Central memory CD8-positive, alpha-beta T cell (primary cell): ENCODE data around the gene LINC00632.
"Not testable (repeated sequence)": the region's sequence is repeated elsewhere in the genome, so short reads cannot be mapped to it uniquely, and the experiment has no call there.

Source experiments
- ATAC-seq: fragments of 150-1000 bp; cut with Tn5 transposase; replicated peaks from 2 replicates; pipeline ENCODE4 v1.10.0; 2022; ENCODE audit warnings: mild to moderate bottlenecking, moderate FRiP score, moderate number of reproducible peaks; ENCODE audit not compliant: poor library complexity, severe bottlenecking; ENCODE audit errors: extremely low read depth
- DNase-seq, 2 donors: peaks; one replicate each; pipeline ENCODE4 v3.0.0; 2021; ENCODE audit warnings: low spot score in 2 of 2
- H3K27ac Mint-ChIP-seq: one replicate; pipeline ENCODE4 v1.8.0; 2022; ENCODE audit warnings: low read depth, mild to moderate bottlenecking, moderate library complexity, mixed read lengths
- H3K27me3 Mint-ChIP-seq: one replicate; pipeline ENCODE4 v1.8.0; 2022; ENCODE audit warnings: mixed read lengths
- H3K36me3 Mint-ChIP-seq: one replicate; pipeline ENCODE4 v1.8.0; 2022; ENCODE audit warnings: mild to moderate bottlenecking, moderate library complexity, mixed read lengths; ENCODE audit not compliant: insufficient read depth
- H3K4me1 Mint-ChIP-seq: one replicate; pipeline ENCODE4 v1.8.0; 2022; ENCODE audit warnings: mixed read lengths
- H3K4me3 Mint-ChIP-seq: one replicate; pipeline ENCODE4 v1.8.0; 2022; ENCODE audit warnings: mild to moderate bottlenecking, moderate library complexity, mixed read lengths
- H3K9me3 Mint-ChIP-seq: one replicate; pipeline ENCODE4 v1.8.0; 2022; ENCODE audit warnings: mixed read lengths

The LINC00632 gene

GRCh38 chrX:140709421-140709846, at the start of gene LINC00632:
LINC00632 (plus strand) TSS chrX:140709759.
- no peaks in the 10 kb centered on the region for H3K27me3 Mint-ChIP-seq
- no peaks in the 10 kb centered on the region for H3K9me3 Mint-ChIP-seq
- DNase-seq (no peak), ATAC-seq (no peak)
- no peak within 1 kb of the TSS for H3K4me3 Mint-ChIP-seq
- no peaks in the 10 kb centered on the region for H3K4me1 Mint-ChIP-seq
- no peaks in the 10 kb centered on the region for H3K36me3 Mint-ChIP-seq
- no peak within 1 kb of the TSS for H3K27ac Mint-ChIP-seq

GRCh38 chrX:140661643-140662042, 47.9 kb upstream of the LINC00632 start:
- H3K9me3 Mint-ChIP-seq, result no peaks in the 10 kb centered on the region
- no peak for DNase-seq
- no peaks in the 10 kb centered on the region for H3K27me3 Mint-ChIP-seq
- no peaks in the 10 kb centered on the region for H3K4me1 Mint-ChIP-seq
- peaks cover 2% of the 10 kb centered on the region for H3K36me3 Mint-ChIP-seq
- no peak overlapping the region for H3K27ac Mint-ChIP-seq
- no peak for ATAC-seq
- H3K4me3 Mint-ChIP-seq, result no peak overlapping the region

- DNase-seq (no peak), ATAC-seq (no peak)
- H3K4me3 Mint-ChIP-seq, result no peak overlapping the region
- H3K4me1 Mint-ChIP-seq, result no peaks in the 10 kb centered on the region
- H3K27me3 Mint-ChIP-seq, result no peaks in the 10 kb centered on the region
- no peak overlapping the region for H3K27ac Mint-ChIP-seq
- no peaks in the 10 kb centered on the region for H3K36me3 Mint-ChIP-seq
- no peaks in the 10 kb centered on the region for H3K9me3 Mint-ChIP-seq
Measured at GRCh38 chrX:140664939-140665338, 44.6 kb upstream of the LINC00632 start.

GRCh38 chrX:140672840-140673731, 36.5 kb upstream of the LINC00632 start:
- ATAC-seq (no peak), DNase-seq (no peak)
- Mint-ChIP-seq H3K9me3 (peaks cover 12% of the 10 kb centered on the region), H3K36me3 (no peaks in the 10 kb centered on the region), H3K4me1 (no peaks in the 10 kb centered on the region), H3K27ac (no peak overlapping the region), H3K4me3 (no peak overlapping the region), H3K27me3 (no peaks in the 10 kb centered on the region)

- no peak for DNase-seq
- ATAC-seq, result no peak
Measured at GRCh38 chrX:140687706-140688105, 21.9 kb upstream of the LINC00632 start.

GRCh38 chrX:140691596-140691995, 18.0 kb upstream of the LINC00632 start:
- DNase-seq, H3K9me3 Mint-ChIP-seq, H3K36me3 Mint-ChIP-seq: not testable (repeated sequence)

More at GRCh38 chrX:140687706-140688105, 21.9 kb upstream of the LINC00632 start:
- Mint-ChIP-seq H3K27ac (no peak overlapping the region), H3K4me1 (no peaks in the 10 kb centered on the region), H3K9me3 (no peaks in the 10 kb centered on the region), H3K27me3 (no peaks in the 10 kb centered on the region), H3K4me3 (no peak overlapping the region), H3K36me3 (no peaks in the 10 kb centered on the region)

GRCh38 chrX:140697618-140698017, 11.9 kb upstream of the LINC00632 start:
- no peak for DNase-seq

More at GRCh38 chrX:140691596-140691995, 18.0 kb upstream of the LINC00632 start:
- not testable (repeated sequence) for H3K4me3 Mint-ChIP-seq, ATAC-seq, H3K27ac Mint-ChIP-seq, H3K27me3 Mint-ChIP-seq, H3K4me1 Mint-ChIP-seq

GRCh38 chrX:140701480-140701879, 8.1 kb upstream of the LINC00632 start:
- no peak for ATAC-seq

More at GRCh38 chrX:140697618-140698017, 11.9 kb upstream of the LINC00632 start:
- no peak overlapping the region for H3K27ac Mint-ChIP-seq
- no peaks in the 10 kb centered on the region for H3K36me3 Mint-ChIP-seq
- H3K9me3 Mint-ChIP-seq, result no peaks in the 10 kb centered on the region
- H3K4me3 Mint-ChIP-seq, result no peak overlapping the region
- ATAC-seq, result no peak
- H3K4me1 Mint-ChIP-seq, result no peaks in the 10 kb centered on the region
- no peaks in the 10 kb centered on the region for H3K27me3 Mint-ChIP-seq

GRCh38 chrX:140710710-140711109, 1.2 kb downstream of the LINC00632 start:
- Mint-ChIP-seq H3K27ac (no peak overlapping the region), H3K9me3 (no peaks in the 10 kb centered on the region), H3K4me1 (no peaks in the 10 kb centered on the region), H3K27me3 (no peaks in the 10 kb centered on the region), H3K36me3 (no peaks in the 10 kb centered on the region), H3K4me3 (no peak overlapping the region)
- ATAC-seq (no peak), DNase-seq (no peak)

More at GRCh38 chrX:140701480-140701879, 8.1 kb upstream of the LINC00632 start:
- no peak for DNase-seq
- no peak overlapping the region for H3K4me3 Mint-ChIP-seq
- H3K9me3 Mint-ChIP-seq, result no peaks in the 10 kb centered on the region
- H3K4me1 Mint-ChIP-seq, result no peaks in the 10 kb centered on the region
- no peaks in the 10 kb centered on the region for H3K27me3 Mint-ChIP-seq
- H3K36me3 Mint-ChIP-seq, result no peaks in the 10 kb centered on the region
- H3K27ac Mint-ChIP-seq, result no peak overlapping the region

- Mint-ChIP-seq H3K4me1 (no peaks in the 10 kb centered on the region), H3K4me3 (no peak overlapping the region), H3K9me3 (no peaks in the 10 kb centered on the region), H3K36me3 (no peaks in the 10 kb centered on the region), H3K27me3 (no peaks in the 10 kb centered on the region), H3K27ac (no peak overlapping the region)
- ATAC-seq (no peak), DNase-seq (no peak)
Measured at GRCh38 chrX:140711894-140712293, 2.3 kb downstream of the LINC00632 start.

GRCh38 chrX:140712413-140713173, 3.0 kb downstream of the LINC00632 start:
- H3K4me3 Mint-ChIP-seq, result no peak overlapping the region
- no peaks in the 10 kb centered on the region for H3K36me3 Mint-ChIP-seq
- no peaks in the 10 kb centered on the region for H3K9me3 Mint-ChIP-seq
- H3K27ac Mint-ChIP-seq, result no peak overlapping the region
- DNase-seq (no peak), ATAC-seq (peak; percentile 40)
- H3K4me1 Mint-ChIP-seq, result no peaks in the 10 kb centered on the region
- no peaks in the 10 kb centered on the region for H3K27me3 Mint-ChIP-seq

- no peak for DNase-seq
- Mint-ChIP-seq H3K4me1 (no peaks in the 10 kb centered on the region), H3K27ac (no peak overlapping the region), H3K36me3 (no peaks in the 10 kb centered on the region), H3K27me3 (no peaks in the 10 kb centered on the region), H3K9me3 (no peaks in the 10 kb centered on the region), H3K4me3 (no peak overlapping the region)
- peak; percentile 40 for ATAC-seq
Measured at GRCh38 chrX:140713174-140713539, 3.6 kb downstream of the LINC00632 start.

GRCh38 chrX:140715787-140716186, 6.2 kb downstream of the LINC00632 start:
- Mint-ChIP-seq H3K36me3 (no peaks in the 10 kb centered on the region), H3K27me3 (no peaks in the 10 kb centered on the region), H3K9me3 (no peaks in the 10 kb centered on the region), H3K4me3 (no peak overlapping the region), H3K4me1 (no peaks in the 10 kb centered on the region), H3K27ac (no peak overlapping the region)
- no peak for DNase-seq
- ATAC-seq, result no peak
